HG03354 (cell line): ENCODE data around the gene AMOT.

Experiments used
- ATAC-seq: cut with Tn5 transposase; IDR thresholded peaks from one replicate; pipeline ENCODE4 v1.9.1; 2021; ENCODE audit warnings: mild to moderate bottlenecking; ENCODE audit not compliant: unreplicated experiment, poor library complexity, severe bottlenecking

AMOT gene

GRCh38 chrX:112844250-112844649, 3.6 kb upstream of the AMOT start:
- ATAC-seq: no peak

- no peak for ATAC-seq
Observed at GRCh38 chrX:112841820-112842157, 1.2 kb upstream of the AMOT start.

GRCh38 chrX:112841114-112841819, 636 bp upstream of the AMOT start:
- ATAC-seq: peak; percentile 94

DNA sequence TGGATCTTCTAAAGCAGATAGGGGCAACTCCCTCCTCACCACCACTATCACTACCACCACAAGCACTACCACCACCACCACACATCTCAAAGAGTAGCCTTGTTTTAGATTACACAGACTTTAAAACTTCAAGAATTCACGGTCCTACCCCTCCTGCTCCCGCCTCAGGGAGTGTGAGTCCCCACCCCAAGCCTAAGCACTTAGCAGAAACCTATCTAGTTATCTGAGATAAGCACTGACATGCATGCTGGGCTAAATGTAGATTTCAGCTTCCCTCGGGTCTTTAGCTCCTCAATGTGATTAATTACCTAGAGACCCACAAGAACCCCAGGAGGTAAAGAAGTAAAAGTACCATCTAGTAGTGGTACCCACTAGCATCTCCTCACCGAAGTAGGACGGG, 775 bp downstream of the AMOT start:
- no peak for ATAC-seq

DNA sequence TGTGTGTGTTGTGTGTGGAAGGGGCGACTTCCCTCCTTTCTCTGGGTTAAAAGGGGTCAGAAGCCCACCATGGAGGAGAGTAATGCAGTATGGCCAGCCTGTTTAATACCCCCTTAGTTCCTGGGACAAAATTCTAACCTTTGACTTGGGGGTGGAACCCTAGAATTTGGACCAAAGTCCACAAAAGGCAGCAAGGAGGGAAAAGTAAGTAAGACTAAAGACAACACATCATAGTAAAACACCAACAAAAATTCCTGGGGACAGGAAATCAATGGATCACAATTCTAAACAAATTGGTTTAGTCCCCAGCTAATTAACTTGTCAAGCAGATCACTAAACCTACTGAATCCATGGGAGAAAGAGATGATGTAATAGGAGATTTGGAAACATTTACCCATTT, 3.1 kb downstream of the AMOT start:
- no peak for ATAC-seq

- ATAC-seq: no peak
Observed at GRCh38 chrX:112835019-112835418, 5.6 kb downstream of the AMOT start.

GRCh38 chrX:112834031-112834845, 6.4 kb downstream of the AMOT start:
- no peak for ATAC-seq

- ATAC-seq: no peak
Observed at GRCh38 chrX:112832481-112833095, 8.0 kb downstream of the AMOT start.

GRCh38 chrX:112830540-112830939, 10.1 kb downstream of the AMOT start:
- ATAC-seq: no peak

- ATAC-seq: no peak
Observed at GRCh38 chrX:112827292-112827903, 13.2 kb downstream of the AMOT start.

GRCh38 chrX:112826023-112826422, 14.6 kb downstream of the AMOT start:
- ATAC-seq: no peak

DNA sequence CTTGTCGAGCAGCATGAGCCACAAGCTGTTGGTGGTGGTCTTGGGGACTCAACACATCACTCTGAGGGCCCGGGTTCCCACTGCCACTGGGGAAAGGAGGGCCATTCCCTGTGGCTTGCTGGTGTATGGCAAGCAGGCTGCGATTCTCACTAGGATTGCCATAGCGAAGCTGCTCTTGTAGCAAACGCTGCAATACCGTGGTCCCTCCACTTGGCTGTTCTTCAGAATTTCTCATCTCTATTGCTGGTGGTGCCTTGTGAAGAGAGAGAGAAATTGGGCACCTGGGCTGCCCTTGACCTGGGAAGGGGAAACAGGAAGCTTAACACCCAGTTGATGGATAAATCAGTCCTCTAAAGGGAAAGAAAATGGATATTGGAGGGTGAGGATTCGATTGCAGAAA, 17.7 kb downstream of the AMOT start:
- no peak for ATAC-seq

GRCh38 chrX:112820364-112821268, 20.0 kb downstream of the AMOT start:
- no peak for ATAC-seq

GRCh38 chrX:112819813-112820212, 20.8 kb downstream of the AMOT start:
- ATAC-seq: no peak

GRCh38 chrX:112819008-112819640, 21.5 kb downstream of the AMOT start:
- ATAC-seq: no peak

DNA sequence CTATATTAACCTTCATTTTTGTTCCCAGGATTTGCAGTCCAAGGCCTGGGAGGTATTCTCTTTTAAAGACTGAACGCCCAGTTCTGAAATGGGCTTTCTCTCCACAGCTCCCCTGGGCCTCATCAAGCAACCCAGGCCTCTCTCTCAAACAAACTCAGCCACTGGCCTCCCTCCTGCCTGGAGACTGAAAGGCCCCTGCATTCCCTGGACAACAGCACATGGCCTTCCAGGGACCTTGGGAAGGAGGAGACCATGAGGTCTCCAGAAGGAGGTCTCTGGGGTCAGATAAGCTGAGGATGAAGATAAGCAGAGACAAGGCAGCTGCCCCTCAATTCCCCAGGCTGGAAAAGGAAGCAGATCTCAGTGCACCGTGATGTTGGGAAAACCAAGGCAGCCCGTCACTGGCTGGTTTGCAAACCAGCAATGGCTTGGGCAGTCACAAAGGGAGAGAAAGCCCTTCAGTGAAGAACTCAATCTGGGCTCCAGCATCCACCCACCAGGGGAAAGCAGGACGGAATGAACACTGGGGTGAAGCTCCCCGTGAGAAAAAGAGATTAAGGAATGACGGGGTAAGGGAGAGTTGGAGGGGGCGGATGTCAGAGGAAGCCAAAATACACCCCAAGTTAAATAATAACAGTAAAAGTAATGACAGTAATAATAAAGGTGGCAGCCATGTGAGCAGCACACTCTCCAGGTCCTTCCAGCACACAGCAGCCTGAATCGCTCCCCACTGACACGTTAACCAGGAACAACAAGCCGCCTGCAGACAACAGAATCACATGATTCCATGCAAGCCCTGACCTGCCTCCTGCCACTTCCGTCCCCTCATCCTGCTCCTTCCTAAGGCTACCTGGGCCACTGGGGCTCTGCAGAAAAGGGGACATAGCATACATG, 22.3 kb downstream of the AMOT start:
- no peak for ATAC-seq

DNA sequence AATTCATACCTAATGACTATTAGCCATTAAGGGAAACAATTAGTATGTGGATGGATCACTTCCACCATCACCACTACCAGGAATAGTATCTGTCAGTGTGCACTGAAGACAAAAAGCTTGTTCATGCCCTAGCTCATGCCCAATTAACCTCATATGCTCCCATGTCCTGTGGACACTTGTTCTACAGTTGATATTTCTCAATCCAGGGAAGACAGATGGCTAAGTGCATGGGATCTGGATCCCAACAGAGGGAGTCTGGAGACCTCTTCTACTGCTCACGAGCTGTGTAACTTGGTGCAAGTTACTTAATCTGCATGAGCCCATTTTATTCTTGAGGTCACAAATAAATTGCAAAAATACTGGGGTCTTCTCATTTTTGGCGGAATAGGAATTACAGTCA, 23.7 kb downstream of the AMOT start:
- ATAC-seq: no peak

GRCh38 chrX:112814496-112814895, 26.1 kb downstream of the AMOT start:
- no peak for ATAC-seq
